Stimulated activated naive B cell treated with anti-CD40 and anti-IgM and Interleukin-4, amounts not matched to agents 10 μg/mL and 1 μg/mL and 100 μg/mL, for 72 hours (primary cell): ENCODE measurements around the gene NAT10.
A peak's percentile ranks its signal among the peaks of the same experiment; 100 is the strongest.

ENCODE experiments used
- ATAC-seq, 2 donors: fragments of 150-1000 bp; cut with Tn5 transposase; replicated peaks; 2 replicates each; pipeline ENCODE4 v1.10.0; 2021; ENCODE audit warnings: moderate library complexity in 1 of 2
- DNase-seq: peaks from one replicate; pipeline ENCODE4 v3.0.0; 2021
- H3K27ac Mint-ChIP-seq: one replicate; pipeline ENCODE4 v1.8.0; 2022; ENCODE audit warnings: mild to moderate bottlenecking, mixed read lengths
- H3K27me3 Mint-ChIP-seq, 2 donors: one replicate each; pipeline ENCODE4 v1.8.0; 2022; ENCODE audit warnings: mixed read lengths in 2 of 2
- H3K36me3 Mint-ChIP-seq, 2 donors: one replicate each; pipeline ENCODE4 v1.8.0; 2022; ENCODE audit warnings: mixed read lengths in 2 of 2, mild to moderate bottlenecking in 1 of 2
- H3K4me1 Mint-ChIP-seq, 2 donors: one replicate each; pipeline ENCODE4 v1.8.0; 2022; ENCODE audit warnings: mixed read lengths in 2 of 2, mild to moderate bottlenecking in 1 of 2
- H3K4me3 Mint-ChIP-seq, 2 donors: one replicate each; pipeline ENCODE4 v1.8.0; 2022; ENCODE audit warnings: mild to moderate bottlenecking in 2 of 2, mixed read lengths in 2 of 2, moderate library complexity in 1 of 2
- H3K9me3 Mint-ChIP-seq, 2 donors: one replicate each; pipeline ENCODE4 v1.8.0; 2022; ENCODE audit warnings: mixed read lengths in 2 of 2, mild to moderate bottlenecking in 1 of 2

Gene NAT10

GRCh38 chr11:34126959-34127848, 21.8 kb downstream of the NAT10 start:
- no peaks in the 10 kb centered on the region for H3K9me3 Mint-ChIP-seq
- no peaks in the 10 kb centered on the region for H3K27me3 Mint-ChIP-seq
- H3K4me1 Mint-ChIP-seq, result peaks cover 9 to 16% of the 10 kb centered on the region in 2 donors
- no peak overlapping the region for H3K4me3 Mint-ChIP-seq
- no peak for DNase-seq
- H3K27ac Mint-ChIP-seq, result peak overlapping the region; percentile 53
- no peak for ATAC-seq
- H3K36me3 Mint-ChIP-seq, result peaks cover 40 to 65% of the 10 kb centered on the region in 2 donors

DNA sequence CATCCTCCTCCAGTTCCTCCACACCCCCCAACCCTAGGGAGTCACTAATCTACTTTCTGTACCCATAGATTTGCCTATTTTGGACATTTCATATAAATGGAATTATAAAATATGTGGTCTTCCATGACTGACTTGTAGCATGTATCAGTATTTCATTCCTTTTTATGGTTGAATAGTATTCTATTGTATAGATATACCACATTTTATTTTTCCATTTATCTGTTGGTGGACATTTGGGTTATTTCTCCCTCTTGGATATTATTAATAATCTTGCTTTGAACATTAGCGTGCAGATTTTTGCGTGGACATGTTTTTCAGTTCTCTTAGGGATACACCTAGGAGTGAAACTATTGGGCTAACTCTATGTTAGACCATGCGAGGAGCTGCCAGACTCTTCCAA, 23.4 kb downstream of the NAT10 start:
- H3K27ac Mint-ChIP-seq, result no peak overlapping the region
- H3K9me3 Mint-ChIP-seq, result no peaks in the 10 kb centered on the region
- H3K4me1 Mint-ChIP-seq, result peaks cover 7 to 18% of the 10 kb centered on the region in 2 donors
- DNase-seq (no peak), ATAC-seq (no peak)
- H3K36me3 Mint-ChIP-seq, result peaks cover 37 to 68% of the 10 kb centered on the region in 2 donors
- H3K4me3 Mint-ChIP-seq, result no peak overlapping the region
- H3K27me3 Mint-ChIP-seq, result no peaks in the 10 kb centered on the region

- ATAC-seq (no peak), DNase-seq (no peak)
- Mint-ChIP-seq H3K27me3 (no peaks in the 10 kb centered on the region), H3K4me1 (peaks cover 7 to 18% of the 10 kb centered on the region in 2 donors), H3K4me3 (no peak overlapping the region), H3K9me3 (no peaks in the 10 kb centered on the region), H3K27ac (peak overlapping the region; percentile 25), H3K36me3 (peaks cover 31 to 72% of the 10 kb centered on the region in 2 donors)
These were observed 27.0 kb downstream of the NAT10 start for GRCh38 chr11:34132261-34132965.

GRCh38 chr11:34134765-34135164, 29.3 kb downstream of the NAT10 start:
- H3K4me1 Mint-ChIP-seq, result peaks cover 10 to 18% of the 10 kb centered on the region in 2 donors
- no peaks in the 10 kb centered on the region for H3K9me3 Mint-ChIP-seq
- H3K36me3 Mint-ChIP-seq, result peaks cover 48 to 80% of the 10 kb centered on the region in 2 donors
- H3K4me3 Mint-ChIP-seq, result no peak overlapping the region
- H3K27me3 Mint-ChIP-seq, result no peaks in the 10 kb centered on the region
- H3K27ac Mint-ChIP-seq, result no peak overlapping the region
- DNase-seq (no peak), ATAC-seq (peak in 1 of 2 donors; percentile 42)

- peaks cover 50 to 85% of the 10 kb centered on the region in 2 donors for H3K36me3 Mint-ChIP-seq
- peaks cover 10 to 17% of the 10 kb centered on the region in 2 donors for H3K4me1 Mint-ChIP-seq
- peak in 1 of 2 donors; percentile 57 for ATAC-seq
- no peak overlapping the region for H3K27ac Mint-ChIP-seq
- H3K27me3 Mint-ChIP-seq, result no peaks in the 10 kb centered on the region
- no peak overlapping the region for H3K4me3 Mint-ChIP-seq
- DNase-seq, result no peak
- H3K9me3 Mint-ChIP-seq, result no peaks in the 10 kb centered on the region
These were observed 30.0 kb downstream of the NAT10 start for GRCh38 chr11:34135439-34135838.

DNA sequence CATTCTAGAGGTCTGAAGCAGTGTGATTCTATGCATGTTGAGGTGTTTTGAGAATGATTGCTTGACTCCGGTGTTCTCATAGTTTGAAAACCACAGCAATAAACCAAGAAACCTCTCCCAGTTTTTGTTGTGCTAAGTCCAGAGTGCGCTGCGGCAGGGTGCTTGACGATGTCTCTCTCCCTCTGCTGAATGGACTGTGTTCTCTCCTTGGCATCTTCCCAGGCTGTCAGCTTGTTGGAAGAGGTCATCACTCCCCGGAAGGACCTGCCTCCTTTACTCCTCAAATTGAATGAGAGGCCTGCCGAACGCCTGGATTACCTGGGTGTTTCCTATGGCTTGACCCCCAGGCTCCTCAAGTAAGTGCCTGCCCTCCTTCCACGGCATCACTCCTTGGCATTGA, 31.0 kb downstream of the NAT10 start:
- peaks cover 5 to 8% of the 10 kb centered on the region in 2 donors for H3K4me1 Mint-ChIP-seq
- ATAC-seq (no peak), DNase-seq (no peak)
- no peak overlapping the region for H3K4me3 Mint-ChIP-seq
- H3K9me3 Mint-ChIP-seq, result no peaks in the 10 kb centered on the region
- H3K36me3 Mint-ChIP-seq, result peaks cover 54 to 83% of the 10 kb centered on the region in 2 donors
- peak overlapping the region; percentile 43 for H3K27ac Mint-ChIP-seq
- H3K27me3 Mint-ChIP-seq, result no peaks in the 10 kb centered on the region

GRCh38 chr11:34139346-34139745, 33.9 kb downstream of the NAT10 start:
- Mint-ChIP-seq H3K36me3 (peaks cover 55 to 78% of the 10 kb centered on the region in 2 donors), H3K27ac (no peak overlapping the region), H3K27me3 (no peaks in the 10 kb centered on the region), H3K9me3 (no peaks in the 10 kb centered on the region), H3K4me3 (no peak overlapping the region), H3K4me1 (peaks cover 0 to 3% of the 10 kb centered on the region in 2 donors)
- DNase-seq (no peak), ATAC-seq (no peak)

GRCh38 chr11:34140149-34140548, 34.7 kb downstream of the NAT10 start:
- H3K36me3 Mint-ChIP-seq, result peaks cover 61 to 84% of the 10 kb centered on the region in 2 donors
- no peak overlapping the region for H3K27ac Mint-ChIP-seq
- H3K4me3 Mint-ChIP-seq, result no peak overlapping the region
- H3K9me3 Mint-ChIP-seq, result no peaks in the 10 kb centered on the region
- peaks cover 5 to 8% of the 10 kb centered on the region in 2 donors for H3K4me1 Mint-ChIP-seq
- no peak for DNase-seq
- no peak for ATAC-seq
- no peaks in the 10 kb centered on the region for H3K27me3 Mint-ChIP-seq

DNA sequence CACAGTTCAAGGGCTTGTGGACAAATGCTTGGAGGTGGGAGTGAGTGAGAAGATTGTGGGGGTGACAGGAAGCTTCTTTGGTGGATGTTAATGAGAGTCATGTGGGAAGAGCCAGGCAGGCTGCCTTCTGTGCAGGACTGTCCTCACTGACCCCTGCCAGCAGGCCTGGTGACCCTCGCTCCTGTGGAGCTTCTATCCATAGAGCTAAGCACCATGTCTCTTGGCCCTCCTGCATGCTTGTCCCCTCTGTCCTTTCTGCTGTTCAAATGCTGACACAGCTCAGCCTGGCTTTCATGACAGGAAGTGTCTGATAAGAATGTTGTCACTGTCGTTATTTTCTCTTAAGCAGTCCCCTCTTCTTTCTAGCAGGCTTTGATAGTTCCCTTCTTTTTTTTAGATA, 37.6 kb downstream of the NAT10 start:
- peak overlapping the region; percentile 26 for H3K27ac Mint-ChIP-seq
- DNase-seq (no peak), ATAC-seq (no peak)
- H3K4me3 Mint-ChIP-seq, result no peak overlapping the region
- H3K4me1 Mint-ChIP-seq, result peaks cover 14 to 25% of the 10 kb centered on the region in 2 donors
- peaks cover 62 to 80% of the 10 kb centered on the region in 2 donors for H3K36me3 Mint-ChIP-seq
- no peaks in the 10 kb centered on the region for H3K27me3 Mint-ChIP-seq
- H3K9me3 Mint-ChIP-seq, result no peaks in the 10 kb centered on the region

- Mint-ChIP-seq H3K36me3 (peaks cover 52 to 75% of the 10 kb centered on the region in 2 donors), H3K4me1 (peaks cover 14 to 25% of the 10 kb centered on the region in 2 donors), H3K9me3 (no peaks in the 10 kb centered on the region), H3K27ac (peak overlapping the region; percentile 37), H3K4me3 (no peak overlapping the region), H3K27me3 (no peaks in the 10 kb centered on the region)
- DNase-seq (no peak), ATAC-seq (peak; percentile 54 to 57)
These were observed 39.6 kb downstream of the NAT10 start for GRCh38 chr11:34145073-34145472.

DNA sequence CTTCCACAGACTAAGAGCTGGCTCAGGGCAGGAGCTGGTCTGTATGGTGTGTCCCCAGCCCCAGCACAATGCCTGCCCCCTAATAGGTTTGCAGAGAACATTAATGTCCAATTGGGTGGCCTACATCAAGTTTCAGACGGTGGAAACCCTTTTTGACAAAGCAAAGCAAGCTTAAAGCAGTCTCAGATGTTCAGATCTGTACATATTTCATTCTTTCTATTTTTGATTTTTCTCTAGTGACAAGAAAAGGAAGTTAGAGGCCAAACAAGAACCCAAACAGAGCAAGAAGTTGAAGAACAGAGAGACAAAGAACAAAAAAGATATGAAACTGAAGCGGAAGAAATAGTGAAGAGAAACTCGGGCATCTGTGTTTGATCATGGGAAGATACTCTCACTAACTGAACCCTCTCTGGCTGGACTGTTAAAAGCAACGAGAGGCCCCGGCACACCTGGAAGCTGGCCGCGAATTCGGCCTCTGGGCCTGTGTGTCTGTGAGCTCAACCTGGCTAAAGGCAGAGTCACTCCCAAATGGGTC, 40.5 kb downstream of the NAT10 start:
- peak overlapping the region in 1 of 2 donors; percentile 26 for H3K4me3 Mint-ChIP-seq
- peaks cover 14 to 25% of the 10 kb centered on the region in 2 donors for H3K4me1 Mint-ChIP-seq
- no peaks in the 10 kb centered on the region for H3K9me3 Mint-ChIP-seq
- H3K27me3 Mint-ChIP-seq, result no peaks in the 10 kb centered on the region
- H3K36me3 Mint-ChIP-seq, result peaks cover 56 to 75% of the 10 kb centered on the region in 2 donors
- ATAC-seq (peak; percentile 53 to 67), DNase-seq (no peak)
- peak overlapping the region; percentile 81 for H3K27ac Mint-ChIP-seq

DNA sequence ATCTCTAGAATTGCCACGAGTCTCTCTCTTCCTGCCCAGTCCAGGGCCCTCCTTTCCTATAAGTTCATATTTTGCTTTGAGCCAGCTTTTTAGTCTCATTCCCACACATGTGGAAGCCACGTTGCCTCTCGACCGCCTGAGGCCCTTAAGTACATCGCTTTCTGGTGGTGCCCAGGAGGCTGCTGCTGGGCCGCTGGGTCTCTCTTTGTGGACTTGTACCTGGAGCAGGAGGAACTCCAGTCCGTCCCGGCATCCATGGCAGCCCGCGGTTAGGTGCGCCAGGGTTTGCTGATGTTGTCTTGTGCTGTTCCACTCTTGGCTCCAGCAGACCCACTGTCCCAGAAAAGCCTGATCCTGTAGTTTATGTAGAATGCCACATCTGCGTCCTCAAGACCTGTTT, 41.0 kb downstream of the NAT10 start:
- H3K9me3 Mint-ChIP-seq, result no peaks in the 10 kb centered on the region
- H3K36me3 Mint-ChIP-seq, result peaks cover 55 to 75% of the 10 kb centered on the region in 2 donors
- H3K27ac Mint-ChIP-seq, result peak overlapping the region; percentile 7
- no peak overlapping the region for H3K4me3 Mint-ChIP-seq
- ATAC-seq (no peak), DNase-seq (no peak)
- no peaks in the 10 kb centered on the region for H3K27me3 Mint-ChIP-seq
- H3K4me1 Mint-ChIP-seq, result peaks cover 14 to 29% of the 10 kb centered on the region in 2 donors

GRCh38 chr11:34146866-34147265, 41.4 kb downstream of the NAT10 start:
- H3K4me3 Mint-ChIP-seq, result no peak overlapping the region
- H3K4me1 Mint-ChIP-seq, result peaks cover 17 to 33% of the 10 kb centered on the region in 2 donors
- no peaks in the 10 kb centered on the region for H3K9me3 Mint-ChIP-seq
- H3K27ac Mint-ChIP-seq, result peak overlapping the region; percentile 65
- no peak for DNase-seq
- H3K27me3 Mint-ChIP-seq, result no peaks in the 10 kb centered on the region
- ATAC-seq, result no peak
- peaks cover 56 to 75% of the 10 kb centered on the region in 2 donors for H3K36me3 Mint-ChIP-seq

GRCh38 chr11:34147581-34147980, 42.2 kb downstream of the NAT10 start:
- no peaks in the 10 kb centered on the region for H3K27me3 Mint-ChIP-seq
- H3K36me3 Mint-ChIP-seq, result peaks cover 56 to 73% of the 10 kb centered on the region in 2 donors
- no peak overlapping the region for H3K4me3 Mint-ChIP-seq
- H3K4me1 Mint-ChIP-seq, result peaks cover 20 to 40% of the 10 kb centered on the region in 2 donors
- no peaks in the 10 kb centered on the region for H3K9me3 Mint-ChIP-seq
- no peak for ATAC-seq
- DNase-seq, result no peak
- no peak overlapping the region for H3K27ac Mint-ChIP-seq
